Stimulated activated CD4-positive, alpha-beta T cell treated with anti-CD3 and anti-CD28 coated beads, Interleukin-4, amount 100 ng/mL, for 48 hours (primary cell): ENCODE results near the gene UGT1A4.

Source experiments
- DNase-seq, 2 donors: peaks; one replicate each; pipeline ENCODE4 v3.0.0-alpha.2; 2020; ENCODE audit warnings: low read depth in 2 of 2

UGT1A4 gene

DNA sequence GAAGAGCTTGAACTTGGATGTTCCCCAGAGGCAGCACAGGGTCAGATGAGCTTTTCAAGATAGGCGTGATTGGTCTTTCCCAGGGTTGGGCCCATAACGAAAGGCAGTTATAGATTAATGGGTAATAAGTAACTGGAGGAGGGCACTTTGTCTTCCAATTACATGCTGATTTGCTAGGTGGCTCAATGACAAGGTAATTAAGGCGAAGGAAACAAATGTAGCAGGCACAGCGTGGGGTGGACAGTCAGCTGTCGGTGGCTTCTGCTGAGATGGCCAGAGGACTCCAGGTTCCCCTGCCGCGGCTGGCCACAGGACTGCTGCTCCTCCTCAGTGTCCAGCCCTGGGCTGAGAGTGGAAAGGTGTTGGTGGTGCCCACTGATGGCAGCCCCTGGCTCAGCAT, at the start of gene UGT1A4:
TSS of gene UGT1A4 (plus strand) at position 185 of the 400 bp plus-strand sequence. CDS start at position 270, 85 bp downstream.
- no peak for DNase-seq

DNA sequence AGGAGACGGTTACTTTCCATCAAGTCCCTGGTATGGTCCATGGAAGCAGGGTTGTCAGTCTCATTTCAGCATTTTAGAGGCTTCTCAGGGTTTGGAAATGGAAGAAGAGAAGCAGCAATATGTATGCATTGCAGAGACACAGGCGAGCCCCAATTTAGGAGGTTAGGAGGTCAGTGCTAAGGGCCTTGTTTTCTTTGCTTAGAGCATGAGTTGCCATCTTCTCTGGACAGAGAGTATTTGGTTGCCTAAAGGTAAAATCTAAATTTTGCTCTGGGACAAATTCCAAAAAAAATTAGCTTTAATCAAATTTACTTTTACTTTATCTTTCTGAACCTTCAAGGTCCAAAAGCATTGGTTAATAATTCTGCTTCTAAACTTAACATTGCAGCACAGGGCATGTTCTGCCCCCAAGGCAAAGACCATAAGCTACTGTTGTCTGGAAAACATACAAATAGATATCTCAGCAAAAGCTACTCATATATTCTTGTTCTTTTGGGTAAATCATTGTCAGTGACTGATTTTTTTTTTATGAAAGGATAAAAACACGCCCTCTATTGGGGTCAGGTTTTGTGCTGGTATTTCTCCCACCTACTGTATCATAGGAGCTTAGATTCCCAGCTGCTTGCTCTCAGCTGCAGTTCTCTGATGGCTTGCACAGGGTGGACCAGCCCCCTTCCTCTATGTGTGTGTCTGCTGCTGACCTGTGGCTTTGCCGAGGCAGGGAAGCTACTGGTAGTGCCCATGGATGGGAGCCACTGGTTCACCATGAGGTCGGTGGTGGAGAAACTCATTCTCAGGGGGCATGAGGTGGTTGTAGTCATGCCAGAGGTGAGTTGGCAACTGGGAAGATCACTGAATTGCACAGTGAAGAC, 47.0 kb upstream of the UGT1A4 start, which contains the start of gene UGT1A9:
TSS of gene UGT1A9 (plus strand) at position 609 of the 872 bp plus-strand sequence. CDS start at position 646, 37 bp downstream.
- no peak for DNase-seq

DNA sequence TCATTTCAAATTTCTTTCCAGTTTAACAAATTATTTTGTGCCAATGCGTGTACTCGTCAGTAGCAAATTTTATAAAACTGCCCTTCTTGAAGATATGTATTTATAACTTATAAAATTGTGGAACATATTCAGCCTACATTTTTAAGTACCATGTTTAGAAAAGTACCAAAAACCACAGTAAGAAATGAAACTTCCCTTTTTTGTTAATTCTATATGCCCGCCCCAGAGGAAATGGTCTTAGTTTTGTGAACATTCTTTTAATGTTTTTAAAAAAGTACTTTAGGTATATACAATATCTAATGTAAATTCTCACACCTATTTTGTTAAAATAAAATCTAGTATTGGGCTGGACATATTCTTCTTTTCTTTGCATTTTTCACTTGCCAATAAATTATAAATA, 45.6 kb upstream of the UGT1A4 start:
- DNase-seq, result no peak

DNA sequence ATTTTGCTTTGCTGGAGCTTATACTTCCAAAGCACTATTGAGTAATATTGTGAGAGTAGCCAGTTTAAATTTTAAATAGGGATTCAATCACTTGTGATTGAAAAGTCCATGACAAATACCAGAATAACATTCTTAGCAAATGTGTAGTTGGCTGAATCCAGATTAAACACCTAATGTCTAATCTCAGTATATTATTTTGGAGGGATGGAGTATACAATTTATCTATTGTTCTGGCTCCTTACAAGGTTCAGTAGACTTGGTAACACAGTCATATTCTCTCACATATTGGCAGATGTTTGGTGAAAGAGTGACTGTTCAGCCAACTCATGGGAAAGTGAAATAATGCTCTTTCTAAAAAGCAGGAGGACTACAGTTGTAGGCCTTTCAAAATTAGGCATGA, 44.6 kb upstream of the UGT1A4 start:
- DNase-seq, result no peak

DNA sequence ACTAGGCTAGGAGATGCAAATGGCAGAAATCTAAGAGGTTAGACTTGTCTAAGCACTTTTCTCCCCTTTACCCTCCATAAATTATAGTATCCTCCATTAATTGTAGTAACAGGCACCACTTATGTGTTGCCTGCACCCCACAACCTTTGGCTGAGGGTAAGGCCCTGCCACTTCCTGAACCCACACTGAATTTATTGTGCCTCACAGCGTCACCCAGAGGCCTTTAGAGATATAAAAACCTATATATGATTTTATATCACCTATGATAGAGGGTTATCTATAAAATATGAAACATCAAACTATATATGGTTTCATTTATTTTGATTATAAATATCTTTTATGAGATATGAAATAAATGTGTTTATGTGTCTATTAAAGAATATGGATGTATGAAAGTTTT, 44.2 kb upstream of the UGT1A4 start:
- no peak for DNase-seq

DNA sequence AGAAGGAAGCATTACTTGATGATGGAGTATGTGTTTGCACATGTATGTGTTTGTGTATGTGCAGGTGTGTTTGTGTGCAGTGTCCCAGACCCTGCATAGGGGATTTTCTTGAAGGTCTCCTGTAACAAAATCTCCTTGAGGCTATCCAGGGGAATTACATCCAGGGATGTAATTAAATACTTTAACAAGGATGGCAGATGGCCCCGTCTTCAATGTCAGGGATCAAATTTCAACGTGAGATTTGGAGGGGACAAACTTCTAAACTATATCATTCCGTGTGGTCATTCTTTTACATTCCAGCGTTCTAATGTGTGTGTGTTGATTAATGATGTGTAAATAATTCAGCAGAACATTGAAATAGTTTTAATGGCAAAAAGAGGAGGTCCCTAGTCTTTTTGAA, 43.5 kb upstream of the UGT1A4 start:
- DNase-seq, result no peak

DNA sequence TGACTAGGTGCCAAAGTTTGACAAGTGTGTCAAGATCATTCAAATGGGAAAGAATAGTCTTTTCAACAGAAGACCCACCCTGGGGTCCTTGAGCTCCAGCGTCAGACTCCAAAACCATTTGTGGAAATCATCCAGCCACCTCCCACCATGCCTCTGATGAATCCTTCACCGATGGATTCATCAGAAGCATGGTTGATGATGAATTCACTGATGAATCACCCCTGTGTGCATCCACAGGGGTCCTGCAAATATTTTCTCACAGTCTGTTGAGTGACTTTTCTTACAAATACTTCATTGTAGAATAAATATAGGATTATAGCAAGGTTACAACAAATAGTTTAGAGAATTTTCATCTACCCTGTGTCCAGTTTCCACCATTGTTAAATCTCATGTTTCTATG, 42.5 kb upstream of the UGT1A4 start:
- DNase-seq, result no peak

DNA sequence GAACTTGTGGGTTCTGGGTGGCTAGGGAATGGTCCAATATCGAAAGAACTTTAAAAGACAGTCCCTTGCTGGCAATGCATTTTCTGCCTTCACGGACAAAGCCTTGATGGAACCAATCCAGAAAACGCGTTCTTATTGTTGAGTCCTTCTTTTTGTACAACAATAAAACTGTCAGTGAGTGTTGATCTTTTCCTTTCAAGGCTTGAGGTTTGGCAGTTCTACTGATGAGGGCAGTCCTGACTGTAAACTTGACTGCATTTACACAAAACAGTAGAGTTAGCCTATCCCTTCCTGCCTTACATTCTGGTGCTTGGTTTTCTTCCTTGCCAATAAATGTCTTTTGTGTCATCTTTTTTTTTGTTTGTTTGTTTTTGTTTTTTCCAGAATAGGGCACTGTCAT, 39.3 kb upstream of the UGT1A4 start:
- DNase-seq, result no peak

DNA sequence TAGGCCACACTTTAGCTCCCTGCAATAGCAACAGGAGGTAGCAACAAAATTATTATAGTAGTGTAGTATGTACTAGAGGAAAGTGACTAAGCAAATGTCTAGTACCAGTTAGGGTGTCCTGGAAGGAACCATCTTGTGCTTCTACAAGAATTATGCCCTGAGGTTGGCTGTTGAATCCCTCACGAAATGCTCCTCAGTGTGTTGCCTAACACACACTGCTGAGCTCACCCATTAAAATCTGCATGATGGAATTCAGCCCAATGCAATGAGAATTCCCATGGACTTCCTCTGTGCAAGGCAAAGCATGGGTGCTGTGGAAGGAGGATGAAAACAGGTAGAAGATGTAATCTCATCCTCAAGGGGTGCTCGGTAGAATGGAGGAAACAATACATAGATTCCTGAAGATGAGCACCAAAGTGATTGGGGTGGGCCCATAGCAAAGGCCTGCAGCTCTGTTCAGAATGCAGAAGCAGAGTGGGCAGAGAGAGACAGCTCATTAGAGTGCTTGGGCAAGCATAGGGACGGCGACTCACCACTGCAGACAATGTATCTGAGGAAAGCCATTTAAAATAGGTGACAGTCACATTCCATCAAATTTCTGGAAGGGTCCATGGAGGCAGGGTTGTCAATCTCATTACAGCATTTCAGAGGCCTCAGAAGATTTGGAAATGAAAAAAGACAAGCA, 38.0 kb upstream of the UGT1A4 start:
- no peak for DNase-seq

DNA sequence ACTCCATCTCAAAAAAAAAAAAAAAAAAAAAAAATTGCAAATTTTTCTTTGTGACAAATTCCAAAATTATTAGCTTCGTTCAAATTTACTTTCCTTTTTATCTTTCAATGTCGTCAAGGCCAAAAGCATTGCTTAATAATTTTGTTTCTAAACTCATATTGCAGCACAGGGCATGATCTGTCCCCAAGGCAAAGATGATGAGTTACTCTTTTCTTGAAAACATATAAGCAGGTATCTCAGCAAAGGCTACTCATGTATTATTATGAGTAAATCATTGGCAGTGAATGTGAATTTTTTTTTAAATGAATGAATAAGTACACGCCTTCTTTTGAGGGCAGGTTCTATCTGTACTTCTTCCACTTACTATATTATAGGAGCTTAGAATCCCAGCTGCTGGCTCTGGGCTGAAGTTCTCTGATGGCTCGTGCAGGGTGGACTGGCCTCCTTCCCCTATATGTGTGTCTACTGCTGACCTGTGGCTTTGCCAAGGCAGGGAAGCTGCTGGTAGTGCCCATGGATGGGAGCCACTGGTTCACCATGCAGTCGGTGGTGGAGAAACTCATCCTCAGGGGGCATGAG, 36.9 kb upstream of the UGT1A4 start, which contains the start of gene UGT1A7:
TSS of gene UGT1A7 (plus strand) at position 381 of the 579 bp plus-strand sequence. CDS start at position 418, 37 bp downstream.
- DNase-seq, result no peak

DNA sequence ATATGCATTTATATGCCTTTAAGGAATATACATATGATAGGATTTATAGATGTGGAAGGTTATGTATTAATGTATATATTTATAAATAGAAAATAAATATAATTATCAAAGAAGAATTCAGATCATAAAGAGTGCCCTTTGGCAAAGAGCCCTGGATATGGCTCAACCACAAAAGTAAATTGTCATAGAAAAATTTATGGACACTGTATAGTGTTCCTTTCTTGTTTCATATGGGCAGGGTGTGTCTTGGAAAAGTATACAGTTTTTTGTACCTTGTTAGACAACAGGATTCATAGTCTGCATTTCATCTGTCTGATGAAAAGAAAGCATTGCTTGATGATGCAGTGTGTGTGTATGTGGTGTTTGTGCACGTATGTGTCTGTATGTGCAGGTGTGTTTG, 33.9 kb upstream of the UGT1A4 start:
- DNase-seq, result no peak

DNA sequence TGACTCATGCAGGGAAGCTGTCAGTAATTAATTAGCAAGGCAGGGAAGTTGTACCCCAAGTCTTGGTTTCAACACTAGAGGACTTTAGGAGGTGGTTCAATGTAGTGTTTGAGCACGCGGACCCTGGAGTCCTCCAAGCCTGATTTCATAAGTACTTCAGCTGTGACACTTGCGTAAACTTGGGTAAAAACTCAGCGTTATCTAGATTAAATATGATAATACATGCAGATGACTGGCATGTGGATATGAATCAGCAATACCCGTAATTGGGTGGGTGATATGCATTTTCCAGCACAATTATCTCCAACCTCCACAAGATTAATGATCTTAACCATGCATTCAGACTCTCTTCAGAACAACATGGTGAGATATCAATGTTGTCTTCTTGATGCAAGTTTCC, 31.6 kb upstream of the UGT1A4 start:
- no peak for DNase-seq

DNA sequence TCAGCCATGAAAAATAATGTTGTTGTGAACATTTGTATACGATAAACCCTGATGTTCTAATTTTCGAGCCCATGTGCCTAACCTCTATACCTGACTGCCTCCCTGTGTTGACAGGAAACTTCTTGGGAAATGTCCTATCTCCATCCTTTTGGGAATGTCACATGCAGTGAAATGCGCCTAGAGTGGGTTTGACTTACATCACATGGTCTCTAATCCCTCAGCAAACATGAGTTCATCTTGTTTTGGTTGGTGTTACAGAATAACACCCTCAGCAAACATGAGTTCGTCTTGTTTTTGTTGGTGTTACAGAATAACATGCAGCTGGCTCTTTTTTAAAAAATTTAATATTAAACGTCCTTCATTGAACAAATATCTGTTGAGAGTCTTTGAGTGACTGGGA, 30.2 kb upstream of the UGT1A4 start:
- no peak for DNase-seq

DNA sequence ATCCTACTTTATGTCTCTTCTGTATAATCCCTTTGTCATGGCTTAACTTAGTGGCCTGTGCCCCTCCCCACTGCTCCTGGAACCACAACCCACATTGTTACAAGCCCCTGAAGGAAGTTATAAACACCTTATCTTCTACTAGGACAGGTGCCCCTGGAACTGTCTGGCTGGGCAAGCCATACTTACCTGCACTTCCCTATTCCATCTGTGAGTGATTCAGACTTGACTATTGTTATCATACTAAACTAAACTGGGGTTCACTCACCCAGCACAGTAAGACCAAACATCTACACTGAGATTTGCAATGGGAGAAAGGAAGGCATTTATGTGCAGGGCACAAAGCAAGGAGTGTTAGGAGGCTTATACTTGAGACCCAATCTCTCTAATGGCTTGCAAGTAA, 29.5 kb upstream of the UGT1A4 start:
- no peak for DNase-seq

DNA sequence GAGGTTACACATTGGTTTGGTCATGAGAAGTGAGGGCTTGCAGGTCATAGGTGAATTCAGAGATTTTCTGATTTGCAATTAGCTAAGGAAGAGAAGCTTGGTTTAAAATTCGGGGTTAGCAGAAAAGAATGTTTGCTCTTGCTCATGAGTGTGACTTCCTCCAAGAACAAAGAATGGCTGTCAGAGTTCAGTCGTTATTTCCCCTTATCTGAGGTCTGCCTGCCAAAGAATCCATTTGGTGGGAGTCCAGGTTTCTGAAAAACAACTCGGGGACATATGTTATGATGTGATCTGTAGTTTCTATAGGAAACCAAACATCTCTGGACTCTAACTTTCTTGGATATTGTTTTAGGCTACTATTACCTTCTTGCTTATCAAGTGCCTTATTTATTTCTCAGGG, 29.0 kb upstream of the UGT1A4 start:
- no peak for DNase-seq

DNA sequence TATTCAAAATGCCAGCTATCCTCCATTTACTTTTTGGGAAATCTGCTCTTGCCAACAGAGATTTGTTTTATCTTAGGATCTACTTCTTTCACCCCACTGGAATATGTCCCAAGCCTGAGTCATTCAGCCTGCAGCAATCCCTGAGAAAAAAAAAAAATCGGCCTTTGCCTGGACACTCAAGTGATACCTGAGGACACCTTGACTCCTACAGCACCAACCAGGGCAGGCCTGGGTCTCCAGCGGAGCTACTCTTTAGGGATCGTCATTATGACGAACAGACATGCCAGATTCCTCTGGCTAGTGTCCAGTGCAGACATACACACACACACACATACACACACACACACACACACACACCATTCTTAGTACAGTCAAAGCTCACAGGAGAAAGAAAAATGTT, 28.1 kb upstream of the UGT1A4 start:
- no peak for DNase-seq

DNA sequence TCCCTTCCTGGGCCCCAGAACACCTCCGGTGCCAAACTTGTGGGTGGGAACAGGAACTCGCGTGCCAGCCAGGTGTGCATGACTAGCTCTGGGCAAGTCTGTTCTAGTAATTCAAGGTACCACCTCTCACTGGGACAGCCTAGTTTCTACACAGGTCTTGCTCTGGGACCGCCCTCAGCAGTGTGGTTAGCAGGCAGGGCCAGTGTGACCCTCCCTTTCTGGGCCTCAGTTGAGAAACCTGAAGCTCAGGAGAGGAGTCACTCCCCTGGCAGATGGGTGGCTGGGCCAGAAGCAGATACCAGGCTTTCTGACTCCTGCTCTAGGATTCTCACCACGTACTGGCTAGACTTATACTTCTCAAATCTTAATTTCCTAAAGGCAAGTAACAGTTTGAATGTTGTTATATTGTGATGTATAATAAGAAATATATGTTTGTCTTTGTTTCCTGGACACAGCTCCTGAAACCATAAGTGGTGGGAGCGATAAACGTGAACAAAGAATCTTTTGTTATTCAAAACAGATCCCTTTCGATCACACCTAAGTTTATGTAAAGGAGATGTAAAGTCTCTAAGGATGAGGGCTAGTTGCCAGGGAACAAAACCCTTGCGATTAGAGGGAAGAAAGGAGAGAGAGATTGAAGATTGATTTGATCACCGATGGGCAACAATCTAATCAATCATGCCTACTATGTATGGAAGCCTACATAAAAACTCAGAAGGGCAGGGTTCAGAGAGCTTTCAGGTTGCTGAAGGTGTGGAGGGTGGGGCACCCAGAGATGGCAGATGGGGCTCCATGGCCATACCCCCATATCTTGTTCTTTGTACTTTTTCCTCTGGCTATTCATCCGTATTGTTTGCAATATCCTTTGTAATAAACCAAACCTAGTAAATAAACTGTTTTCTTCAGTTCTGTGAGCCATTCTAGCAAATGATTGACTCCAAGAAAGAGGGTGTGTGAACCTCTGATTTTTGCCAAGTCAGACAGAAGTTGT, 26.8 kb upstream of the UGT1A4 start:
- no peak for DNase-seq

DNA sequence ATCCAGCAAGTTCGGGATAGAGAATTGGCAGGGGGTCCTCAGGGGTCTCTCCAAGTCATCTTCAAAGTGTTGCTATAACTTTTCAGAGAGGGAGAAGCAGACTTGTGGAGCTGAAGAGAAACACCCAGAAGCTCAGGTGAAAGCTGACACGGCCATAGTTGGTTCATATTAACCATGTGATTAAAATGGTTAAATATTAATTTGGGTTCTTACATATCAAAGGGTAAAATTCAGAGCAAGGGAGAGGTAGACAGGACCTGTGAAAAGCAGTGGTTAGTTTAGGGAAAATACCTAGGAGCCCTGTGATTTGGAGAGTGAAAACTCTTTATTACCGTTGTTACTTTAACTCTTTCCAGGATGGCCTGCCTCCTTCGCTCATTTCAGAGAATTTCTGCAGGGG, 25.9 kb upstream of the UGT1A4 start, which contains the start of gene UGT1A6:
TSS of gene UGT1A6 (plus strand) at position 243 of the 400 bp plus-strand sequence. CDS start at position 358, 115 bp downstream.
- no peak for DNase-seq

DNA sequence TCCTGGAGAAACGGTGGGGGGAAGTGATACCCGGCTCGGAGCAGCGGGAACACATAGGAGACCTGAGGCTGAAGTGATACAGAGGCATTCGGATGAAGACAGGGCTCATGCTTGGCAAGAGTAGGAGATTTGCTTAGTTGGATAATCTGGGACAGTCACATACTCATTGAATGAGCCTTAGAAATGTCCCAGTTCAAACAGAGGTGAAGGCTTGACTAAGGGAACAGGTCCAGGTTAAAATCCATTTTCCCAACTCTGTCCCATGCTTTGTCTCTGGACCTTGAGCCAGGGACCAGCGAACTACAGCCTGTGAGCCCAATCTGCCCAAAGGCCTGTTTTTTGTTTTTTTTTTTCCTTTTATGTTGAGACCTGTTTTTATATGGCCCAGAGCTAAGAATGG, 24.6 kb upstream of the UGT1A4 start:
- DNase-seq, result no peak

DNA sequence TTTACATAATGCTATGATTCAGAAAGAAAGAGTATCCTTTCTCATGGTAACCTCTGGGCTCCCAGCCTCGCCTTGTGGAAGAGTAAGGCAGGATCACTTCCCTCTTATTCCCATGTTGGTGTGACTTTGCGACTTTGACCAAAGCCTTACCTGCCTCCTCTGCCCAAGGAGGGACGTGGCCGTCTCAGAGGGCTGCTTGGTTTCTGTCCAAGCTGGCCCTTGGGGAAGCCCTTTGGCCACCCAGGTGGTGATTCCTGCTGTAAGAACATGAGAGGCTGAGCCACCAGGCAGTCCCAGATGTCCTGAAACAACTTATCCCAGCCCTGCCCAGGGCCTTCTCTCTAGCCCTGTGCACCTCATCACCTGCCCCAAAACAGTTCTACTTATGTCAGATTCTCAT, 19.8 kb upstream of the UGT1A4 start:
- DNase-seq, result no peak

DNA sequence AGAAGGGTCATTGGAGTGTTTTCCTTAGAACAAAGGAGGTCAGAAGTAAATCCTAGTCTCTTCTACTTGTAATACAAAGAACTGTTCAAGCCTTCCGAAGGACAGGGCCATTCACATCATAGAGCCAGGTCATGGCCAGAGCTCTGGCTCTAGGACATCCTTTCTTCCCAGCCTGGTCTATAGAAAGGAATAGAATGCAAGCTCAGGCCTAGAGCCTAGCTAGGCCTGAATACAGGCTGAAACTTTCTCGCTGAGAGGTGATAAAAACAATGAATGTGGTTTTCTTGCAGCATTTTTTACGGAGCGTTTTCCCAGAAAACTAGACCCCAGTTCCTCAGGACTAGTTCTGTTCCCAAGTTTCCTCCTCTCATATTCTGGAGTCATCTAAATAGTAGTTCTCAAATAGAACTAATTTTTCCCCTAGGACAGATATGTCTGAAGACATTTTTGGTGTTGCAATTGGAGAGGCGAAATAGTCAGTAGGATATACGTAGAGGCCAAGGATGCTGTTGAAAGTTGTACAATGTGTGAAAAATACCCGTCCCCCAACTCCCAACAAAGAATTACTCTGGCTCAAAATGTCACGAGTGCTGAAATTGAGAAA, 19.0 kb upstream of the UGT1A4 start:
- no peak for DNase-seq
